Upper lobe of left lung (tissue), 6 donors: ENCODE results near the gene BMP4. TPM values are rescaled to one million over a fixed set of nuclear protein-coding genes. Genes with fewer than 3 reads are reported as not detected.

Experiments
- ATAC-seq, 2 donors: fragments of 200-7000 bp; cut with Tn5 transposase; one replicate each; pipeline ENCODE4 v1.9.1; 2022; ENCODE audit warnings: mild to moderate bottlenecking in 2 of 2, moderate library complexity in 2 of 2; ENCODE audit not compliant: low FRiP score in 2 of 2
- DNase-seq, 2 donors: peaks; one replicate each; pipeline ENCODE4 v3.0.0-alpha.2; 2019 to 2020
- H3K27ac ChIP-seq, 4 donors: fragments of 200-600 bp; sonication (generic); one replicate each; pipeline ENCODE4 v1.5.1; 2016 to 2019
- H3K27me3 ChIP-seq, 4 donors: fragments of 200-600 bp; sonication (generic); one replicate each; pipeline ENCODE4 v1.5.1; 2017 to 2019
- H3K36me3 ChIP-seq, 4 donors: fragments of 200-600 bp; sonication (generic); one replicate each; pipeline ENCODE4 v1.5.1; 2016 to 2019
- H3K4me1 ChIP-seq, 4 donors: fragments of 200-600 bp; sonication (generic); one replicate each; pipeline ENCODE4 v1.5.1; 2018 to 2019
- H3K4me3 ChIP-seq, 4 donors: fragments of 200-600 bp; sonication (generic); one replicate each; pipeline ENCODE4 v1.5.1; 2017 to 2019; ENCODE audit warnings: mild to moderate bottlenecking in 2 of 4, moderate library complexity in 1 of 4
- H3K9me3 ChIP-seq, 4 donors: fragments of 200-600 bp; sonication (generic); one replicate each; pipeline ENCODE4 v1.5.1; 2018 to 2019
- EP300 ChIP-seq, 4 donors: sonication (generic); formaldehyde crosslinking; IDR thresholded peaks; one replicate each; pipeline ENCODE4 v1.5.1; 2017; ENCODE audit warnings: antibody characterized with exemption in 4 of 4, control low read depth in 2 of 4
- POLR2A ChIP-seq, 4 donors: fragments of 450-650 bp; IDR thresholded peaks; one replicate each; pipeline ENCODE4 v1.5.1; 2016 to 2017; ENCODE audit warnings: antibody characterized with exemption in 4 of 4, mild to moderate bottlenecking in 2 of 4
- POLR2AphosphoS5 ChIP-seq, 2 donors: sonication (generic); formaldehyde crosslinking; IDR thresholded peaks; one replicate each; pipeline ENCODE4 v1.5.1; 2017; ENCODE audit warnings: antibody characterized with exemption in 2 of 2
- WGBS, 2 donors: methylation state at CpG; one replicate each; pipeline ENCODE4 v1.1.5; 2017 to 2018; 5-methylcytosine and 5-hydroxymethylcytosine counted together
- total RNA-seq, 6 donors: library from RNA; depleted of rRNA in 4 of 6; stranded (reverse); fragments of >200 nt in 4 of 6; gene quantifications; one replicate each; pipeline versions ENCODE4 v1.1.0 to v1.2.1, GENCODE V29; 2016 to 2021
- TF ChIP-seq, protein P1 (sequence below), 6 experiments: fragments of 450-650 bp in 4 of 6; fragments of 200-600 bp in 2 of 6; sonication (generic) in 2 of 6; IDR thresholded peaks; one replicate each; pipeline ENCODE4 v1.5.1; 2016 to 2019; ENCODE audit warnings: antibody characterized with exemption in 6 of 6
- donor health status: DM: no; HTN: no; CAD: no; lungs with moderate emphysema.
- donor health status: DM: no; HTN: yes; CAD: no; lungs with severe emphysema.

The BMP4 gene
- total RNA-seq, 6 donors from 2014 or later, result 5.3 to 19.9 (median 11.3) TPM

DNA sequence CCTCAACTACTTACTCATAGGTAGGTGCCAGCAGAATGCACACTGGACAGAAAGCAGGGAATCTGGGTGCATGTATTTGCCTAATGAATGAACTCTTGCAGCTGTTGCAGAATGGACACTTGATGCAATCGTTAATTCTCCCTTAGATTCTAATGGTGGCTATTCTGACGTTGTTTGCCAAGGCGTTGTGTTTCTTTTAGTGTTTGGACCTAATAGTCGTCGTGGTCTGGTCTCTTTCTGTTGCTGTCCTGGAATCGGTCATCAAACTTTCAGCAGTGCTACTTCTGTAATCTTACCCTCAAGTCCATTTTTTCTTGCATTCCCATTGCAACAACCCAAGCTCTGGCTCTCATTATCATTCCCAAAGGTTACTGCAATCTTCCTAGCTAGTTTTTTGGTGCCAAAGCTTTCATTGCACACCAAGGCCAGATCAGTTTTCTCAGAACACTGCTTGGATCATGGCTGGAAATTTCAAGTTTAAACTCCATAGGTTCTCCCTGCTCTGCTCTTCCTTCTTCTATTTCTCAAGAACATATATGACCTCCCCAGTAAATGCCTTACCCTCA, 31.3 kb downstream of the BMP4 start:
- H3K27ac ChIP-seq, result no peak overlapping the region
- no peaks in the 10 kb centered on the region for H3K9me3 ChIP-seq
- DNase-seq, result no peak
- H3K27me3 ChIP-seq, result no peaks in the 10 kb centered on the region
- no peaks in the 10 kb centered on the region for H3K36me3 ChIP-seq
- WGBS, 2 donors, result 93 to 95% methylated on average over 6 of the region's 6 CpGs
- H3K4me1 ChIP-seq, result peaks cover 0 to 7% (median 0%) of the 10 kb centered on the region in 4 donors
- H3K4me3 ChIP-seq, result no peak overlapping the region
- ATAC-seq, result no peak
- TF ChIP-seq POLR2AphosphoS5 (IDR thresholded peaks at IDR 0.05), result no peak
- no peak for TF ChIP-seq EP300 (IDR thresholded peaks at IDR 0.05)
- TF ChIP-seq, protein P1, sequence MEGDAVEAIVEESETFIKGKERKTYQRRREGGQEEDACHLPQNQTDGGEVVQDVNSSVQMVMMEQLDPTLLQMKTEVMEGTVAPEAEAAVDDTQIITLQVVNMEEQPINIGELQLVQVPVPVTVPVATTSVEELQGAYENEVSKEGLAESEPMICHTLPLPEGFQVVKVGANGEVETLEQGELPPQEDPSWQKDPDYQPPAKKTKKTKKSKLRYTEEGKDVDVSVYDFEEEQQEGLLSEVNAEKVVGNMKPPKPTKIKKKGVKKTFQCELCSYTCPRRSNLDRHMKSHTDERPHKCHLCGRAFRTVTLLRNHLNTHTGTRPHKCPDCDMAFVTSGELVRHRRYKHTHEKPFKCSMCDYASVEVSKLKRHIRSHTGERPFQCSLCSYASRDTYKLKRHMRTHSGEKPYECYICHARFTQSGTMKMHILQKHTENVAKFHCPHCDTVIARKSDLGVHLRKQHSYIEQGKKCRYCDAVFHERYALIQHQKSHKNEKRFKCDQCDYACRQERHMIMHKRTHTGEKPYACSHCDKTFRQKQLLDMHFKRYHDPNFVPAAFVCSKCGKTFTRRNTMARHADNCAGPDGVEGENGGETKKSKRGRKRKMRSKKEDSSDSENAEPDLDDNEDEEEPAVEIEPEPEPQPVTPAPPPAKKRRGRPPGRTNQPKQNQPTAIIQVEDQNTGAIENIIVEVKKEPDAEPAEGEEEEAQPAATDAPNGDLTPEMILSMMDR (IDR thresholded peaks at IDR 0.05), result no peak
- TF ChIP-seq POLR2A (IDR thresholded peaks at IDR 0.05), result no peak

- ATAC-seq, result no peak
Measured at GRCh38 chr14:53924753-53925152, 31.9 kb downstream of the BMP4 start.

GRCh38 chr14:53921027-53921426, 35.6 kb downstream of the BMP4 start:
- Histone ChIP-seq H3K27ac (no peak overlapping the region), H3K9me3 (no peaks in the 10 kb centered on the region), H3K36me3 (no peaks in the 10 kb centered on the region), H3K4me1 (peaks cover 0 to 7% (median 0%) of the 10 kb centered on the region in 4 donors), H3K4me3 (no peak overlapping the region), H3K27me3 (no peaks in the 10 kb centered on the region)
- ATAC-seq, result no peak
- TF ChIP-seq POLR2AphosphoS5 (IDR thresholded peaks at IDR 0.05) (no peak), EP300 (IDR thresholded peaks at IDR 0.05) (no peak), POLR2A (IDR thresholded peaks at IDR 0.05) (no peak)
- TF ChIP-seq, protein P1 (IDR thresholded peaks at IDR 0.05), result no peak
- 64 to 71% methylated on average over 3 of the region's 3 CpGs for WGBS, 2 donors
- DNase-seq, result no peak

More at GRCh38 chr14:53924753-53925152, 31.9 kb downstream of the BMP4 start:
- no peaks in the 10 kb centered on the region for H3K27me3 ChIP-seq
- WGBS, 2 donors, result 7 to 8% methylated on average over 4 of the region's 4 CpGs
- H3K4me3 ChIP-seq, result no peak overlapping the region
- TF ChIP-seq POLR2A (IDR thresholded peaks at IDR 0.05) (no peak), POLR2AphosphoS5 (IDR thresholded peaks at IDR 0.05) (no peak), EP300 (IDR thresholded peaks at IDR 0.05) (no peak)
- TF ChIP-seq, protein P1 (IDR thresholded peaks at IDR 0.05), result no peak
- no peaks in the 10 kb centered on the region for H3K36me3 ChIP-seq
- no peak for DNase-seq
- H3K4me1 ChIP-seq, result peaks cover 0 to 7% (median 0%) of the 10 kb centered on the region in 4 donors
- H3K27ac ChIP-seq, result no peak overlapping the region
- no peaks in the 10 kb centered on the region for H3K9me3 ChIP-seq

GRCh38 chr14:53916239-53916638, 40.4 kb downstream of the BMP4 start:
- DNase-seq, result no peak
- no peaks in the 10 kb centered on the region for H3K4me1 ChIP-seq
- TF ChIP-seq POLR2A (IDR thresholded peaks at IDR 0.05), result no peak
- TF ChIP-seq, protein P1 (IDR thresholded peaks at IDR 0.05), result no peak
- no peak for TF ChIP-seq POLR2AphosphoS5 (IDR thresholded peaks at IDR 0.05)
- no peak for TF ChIP-seq EP300 (IDR thresholded peaks at IDR 0.05)
- no peak overlapping the region for H3K4me3 ChIP-seq
- H3K27me3 ChIP-seq, result no peaks in the 10 kb centered on the region
- H3K27ac ChIP-seq, result no peak overlapping the region
- 83 to 86% methylated on average over 1 of the region's 1 CpG for WGBS, 2 donors
- H3K9me3 ChIP-seq, result no peaks in the 10 kb centered on the region
- no peak for ATAC-seq
- no peaks in the 10 kb centered on the region for H3K36me3 ChIP-seq
